ENCODE data around the gene TET1. TPM values are rescaled to one million over a fixed set of nuclear protein-coding genes. Genes with fewer than 3 reads are reported as not detected.

The TET1 gene
- total and polyA plus RNA-seq, 2 of the 13 experiments (the other 11 are each of a cell fraction or from before 2014, with no cell fraction given): 6.9 to 7.3 TPM

DNA sequence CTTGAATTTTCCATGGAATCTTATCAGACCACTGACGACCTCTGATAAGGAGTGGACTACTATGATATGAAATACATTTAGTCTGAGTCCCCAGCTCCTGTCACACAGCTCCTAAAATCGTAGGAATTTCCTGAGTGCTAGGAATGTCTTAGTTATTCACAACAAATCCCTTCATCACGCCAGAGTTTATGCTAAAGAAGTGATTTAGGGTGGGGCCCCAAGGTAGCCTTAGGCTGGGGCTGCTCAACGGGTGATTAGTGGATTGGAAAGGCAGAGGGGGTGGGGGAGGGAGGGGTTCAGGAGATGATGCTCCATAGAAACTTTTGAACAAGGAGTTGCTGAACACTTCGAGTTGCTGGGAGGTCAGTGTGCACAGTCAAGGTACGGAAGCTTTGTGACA lies 7.0 kb upstream of the TET1 start:
- BruUV-seq (replicated peaks): no TSS peak

DNA sequence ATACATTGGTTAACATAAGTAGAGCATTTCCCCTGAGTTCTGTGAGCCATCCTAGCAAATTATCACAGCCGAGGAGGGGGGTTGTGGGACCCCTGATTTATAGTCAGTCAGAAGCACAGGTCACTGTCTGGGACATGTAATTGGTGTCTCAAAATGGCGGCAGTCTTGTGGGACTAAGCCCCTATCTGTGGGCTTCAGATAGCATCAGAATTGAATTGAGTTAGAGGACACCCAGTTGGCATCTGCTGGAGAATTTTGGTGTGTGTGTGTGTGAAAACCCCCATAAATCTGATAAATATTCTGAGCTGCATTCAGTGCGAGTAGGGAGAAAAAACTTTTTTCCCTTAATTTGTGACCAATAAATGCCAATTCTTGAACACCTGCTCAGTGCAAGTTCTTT lies 6.5 kb upstream of the TET1 start:
- 58% methylated on average over 2 of the region's 3 CpGs for WGBS (ENCODE audit: low lambda C conversion rate)
- H3K79me2 ChIP-seq (ENCODE audit: insufficient read depth, low read length): no peaks in the 10 kb centered on the region
- H3K27ac ChIP-seq (ENCODE audit: extremely low read length, insufficient read depth, low read length): no peak overlapping the region
- intact Hi-C loops (cut with micrococcal nuclease; ENCODE audit: unreplicated experiment) (no loop called here), in situ Hi-C loops (cut with HindIII; ENCODE audit: extremely low pct_ligation_motif_present, low pct_unique_long_range_greater_than_20kb) (no loop called here)
- H3K4me2 ChIP-seq (ENCODE audit: low read depth, low read length): no peak overlapping the region
- DNase-seq (ENCODE audit: low spot score): no peak
- TF ChIP-seq PITX1 (CRISPR knock-in tag; IDR thresholded peaks at IDR 0.05): no peak
- TF ChIP-seq NPAS2 (CRISPR knock-in tag; IDR thresholded peaks at IDR 0.05; ENCODE audit: borderline replicate concordance): no peak
- no peak for TF ChIP-seq ZNF580 (CRISPR knock-in tag; IDR thresholded peaks at IDR 0.05; ENCODE audit: borderline replicate concordance, low read depth)
- TF ChIP-seq PHF21A (CRISPR knock-in tag; IDR thresholded peaks at IDR 0.05): no peak
- POLR2A ChIA-PET: no interaction called here
- H3K4me3 ChIP-seq (replicated peaks in 1 of 3; ENCODE audit: insufficient read depth in 1 of 3, low read depth in 2 of 3, low read length in 3 of 3): no peak overlapping the region
- CTCF ChIA-PET (ENCODE audit: low intra/inter-chr PET ratio, low total read pairs): no interaction called here
- H3K27me3 ChIP-seq (ENCODE audit: control insufficient read depth in 1 of 2, insufficient read depth in 2 of 2, low read length in 2 of 2): no peaks in the 10 kb centered on the region
- FAIRE-seq: no peak
- no peaks in the 10 kb centered on the region for H3K36me3 ChIP-seq (replicated peaks in 1 of 2; ENCODE audit: control insufficient read depth in 1 of 2, insufficient read depth in 2 of 2, low read length in 2 of 2)
- no peak overlapping the region for H3K9ac ChIP-seq (ENCODE audit: insufficient read depth, low read depth, low read length)
- BruUV-seq (replicated peaks): no TSS peak
- no peaks in the 10 kb centered on the region for H3K9me3 ChIP-seq (ENCODE audit: low read length)
- peaks cover 39% of the 10 kb centered on the region for H3K4me1 ChIP-seq (ENCODE audit: insufficient read depth, low read length)
- no peak for ATAC-seq
- no peak overlapping the region for H2AFZ ChIP-seq (ENCODE audit: low read length)
- no peaks in the 10 kb centered on the region for H4K20me1 ChIP-seq (ENCODE audit: insufficient read depth, low read length)

More for the DNA sequence above, 7.0 kb upstream of the TET1 start:
- H3K27ac ChIP-seq (ENCODE audit: extremely low read length, insufficient read depth, low read length): no peak overlapping the region
- POLR2A ChIA-PET: no interaction called here
- no peak overlapping the region for H3K9ac ChIP-seq (ENCODE audit: insufficient read depth, low read depth, low read length)
- H3K36me3 ChIP-seq (replicated peaks in 1 of 2; ENCODE audit: control insufficient read depth in 1 of 2, insufficient read depth in 2 of 2, low read length in 2 of 2): no peaks in the 10 kb centered on the region
- CTCF ChIA-PET (ENCODE audit: low intra/inter-chr PET ratio, low total read pairs): no interaction called here
- H3K4me2 ChIP-seq (ENCODE audit: low read depth, low read length): no peak overlapping the region
- no peak overlapping the region for H2AFZ ChIP-seq (ENCODE audit: low read length)
- H3K79me2 ChIP-seq (ENCODE audit: insufficient read depth, low read length): no peaks in the 10 kb centered on the region
- intact Hi-C loops (cut with micrococcal nuclease; ENCODE audit: unreplicated experiment): no loop called here
- H3K27me3 ChIP-seq (ENCODE audit: control insufficient read depth in 1 of 2, insufficient read depth in 2 of 2, low read length in 2 of 2): no peaks in the 10 kb centered on the region
- no peak for DNase-seq (ENCODE audit: low spot score)
- 31% methylated on average over 6 of the region's 6 CpGs for WGBS (ENCODE audit: low lambda C conversion rate)
- in situ Hi-C loops (cut with HindIII; ENCODE audit: extremely low pct_ligation_motif_present, low pct_unique_long_range_greater_than_20kb): no loop called here
- H3K4me1 ChIP-seq (ENCODE audit: insufficient read depth, low read length): peaks cover 34% of the 10 kb centered on the region
- no peak for TF ChIP-seq ZBTB21 (CRISPR knock-in tag; IDR thresholded peaks at IDR 0.05)
- no peak for TF ChIP-seq NCOA5 (CRISPR knock-in tag; IDR thresholded peaks at IDR 0.05)
- no peak for TF ChIP-seq CAMTA2 (CRISPR knock-in tag; IDR thresholded peaks at IDR 0.05; ENCODE audit: borderline replicate concordance)
- TF ChIP-seq, protein P1, sequence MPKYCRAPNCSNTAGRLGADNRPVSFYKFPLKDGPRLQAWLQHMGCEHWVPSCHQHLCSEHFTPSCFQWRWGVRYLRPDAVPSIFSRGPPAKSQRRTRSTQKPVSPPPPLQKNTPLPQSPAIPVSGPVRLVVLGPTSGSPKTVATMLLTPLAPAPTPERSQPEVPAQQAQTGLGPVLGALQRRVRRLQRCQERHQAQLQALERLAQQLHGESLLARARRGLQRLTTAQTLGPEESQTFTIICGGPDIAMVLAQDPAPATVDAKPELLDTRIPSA (CRISPR knock-in tag; IDR thresholded peaks at IDR 0.05; ENCODE audit: borderline replicate concordance): no peak
- TF ChIP-seq BCL6 (CRISPR knock-in tag; IDR thresholded peaks at IDR 0.05): no peak
- no peak for TF ChIP-seq FLYWCH1 (CRISPR knock-in tag; IDR thresholded peaks at IDR 0.05)
- no peak for TF ChIP-seq RARG (CRISPR knock-in tag; IDR thresholded peaks at IDR 0.05; ENCODE audit: low read depth)
- TF ChIP-seq TOPORS (CRISPR knock-in tag; IDR thresholded peaks at IDR 0.05): no peak
- TF ChIP-seq PHF8 (CRISPR knock-in tag; IDR thresholded peaks at IDR 0.05): no peak
- TF ChIP-seq ZNF788 (CRISPR knock-in tag; IDR thresholded peaks at IDR 0.05; ENCODE audit: borderline replicate concordance): no peak
- no peak for TF ChIP-seq U2AF1 (optimal IDR thresholded peaks at IDR 0.05; ENCODE audit: low read depth, low read length)
- no peaks in the 10 kb centered on the region for H4K20me1 ChIP-seq (ENCODE audit: insufficient read depth, low read length)
- no peak for FAIRE-seq
- ATAC-seq: no peak
- H3K4me3 ChIP-seq (replicated peaks in 1 of 3; ENCODE audit: insufficient read depth in 1 of 3, low read depth in 2 of 3, low read length in 3 of 3): no peak overlapping the region
- H3K9me3 ChIP-seq (ENCODE audit: low read length): no peaks in the 10 kb centered on the region

All from HepG2 (cell line).